Activated T-cell treated with anti-CD3 and anti-CD28 coated beads for 1 hour (primary cell): ENCODE measurements around the gene GRIK3.
"Not testable (repeated sequence)": the region's sequence is repeated elsewhere in the genome, so short reads cannot be mapped to it uniquely, and the experiment has no call there.

Experiments used
- DNase-seq: peaks from one replicate; pipeline ENCODE4 v3.0.0-alpha.2; 2020; ENCODE audit warnings: low read depth

The GRIK3 gene

DNA sequence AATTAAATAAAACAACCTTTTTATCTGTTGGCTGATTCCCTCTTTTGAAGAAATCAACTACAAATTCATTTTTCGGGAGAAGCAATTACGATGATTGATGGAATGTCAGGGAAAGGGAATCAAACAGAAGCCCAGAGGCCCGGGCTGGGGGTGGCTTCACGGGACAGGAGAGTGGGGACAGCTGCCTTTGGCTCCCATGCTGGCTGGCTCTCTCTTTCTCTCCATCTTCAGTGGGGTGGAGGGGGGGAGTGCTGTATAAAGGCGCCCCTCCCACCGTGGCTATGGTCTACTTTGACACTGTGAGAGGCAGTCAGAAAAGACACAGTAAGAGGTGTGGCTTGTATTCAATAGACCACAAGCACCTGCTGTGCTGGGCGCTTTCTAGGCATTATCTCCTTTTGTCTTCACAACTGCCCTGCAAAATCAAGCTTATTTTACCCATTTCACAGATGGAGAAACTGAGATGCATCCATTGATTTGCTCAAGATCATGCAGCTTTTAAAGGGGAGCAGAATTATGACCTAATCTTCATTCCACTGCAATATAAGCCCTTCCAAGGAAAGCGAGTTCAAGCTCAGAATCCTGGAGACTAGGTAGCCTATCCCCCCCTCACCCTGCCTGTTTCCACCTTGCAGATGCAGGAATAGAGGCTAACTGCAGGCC is 92.9 kb downstream of the GRIK3 start:
- no peak for DNase-seq

- no peak for DNase-seq
These were observed 95.5 kb downstream of the GRIK3 start for GRCh38 chr1:36938819-36939218.

- DNase-seq, result no peak
These were observed 96.9 kb downstream of the GRIK3 start for GRCh38 chr1:36937371-36937770.

GRCh38 chr1:36934061-36934460 is 100.3 kb downstream of the GRIK3 start:
- DNase-seq, result no peak

DNA sequence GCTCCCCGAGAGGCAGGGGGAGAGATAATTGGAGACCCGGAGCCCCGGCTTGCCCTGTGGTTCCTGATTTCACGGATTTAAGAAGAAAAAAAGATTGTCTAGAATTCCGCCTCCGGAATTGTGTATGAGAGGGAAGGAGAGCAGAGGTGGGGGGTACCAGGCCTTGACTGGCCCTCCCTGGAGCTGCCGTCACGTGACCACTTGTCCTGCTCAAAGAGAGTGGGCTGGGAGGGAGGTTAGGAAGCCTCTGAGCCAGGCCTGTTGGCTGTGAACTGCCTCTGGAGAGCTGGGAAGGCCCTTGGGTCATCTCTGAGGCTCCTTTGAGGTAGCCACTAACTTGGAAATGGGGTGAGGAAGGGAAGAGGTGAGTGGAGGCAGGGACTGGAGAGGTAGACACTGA is 106.5 kb downstream of the GRIK3 start:
- no peak for DNase-seq

DNA sequence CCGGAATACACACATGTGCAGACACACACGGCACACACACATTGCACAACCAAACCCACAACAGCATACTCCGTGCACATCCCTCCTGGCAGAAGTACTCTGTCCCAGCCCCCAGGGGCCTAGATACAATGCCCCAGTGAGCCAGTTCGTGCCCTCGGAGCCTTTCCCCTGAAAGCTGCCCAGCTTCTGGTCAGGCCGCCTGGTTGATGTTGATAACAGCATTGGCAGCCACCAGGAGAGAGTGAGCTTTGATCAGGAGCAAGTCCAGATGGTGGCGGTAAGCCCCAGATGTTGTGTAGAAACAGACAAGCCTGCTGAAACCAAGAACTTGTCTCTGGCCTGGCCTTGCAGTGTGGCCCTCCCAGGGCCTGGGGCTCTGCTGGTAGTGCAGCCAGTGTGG is 109.1 kb downstream of the GRIK3 start:
- no peak for DNase-seq

GRCh38 chr1:36924282-36924811 is 110.0 kb downstream of the GRIK3 start:
- no peak for DNase-seq

DNA sequence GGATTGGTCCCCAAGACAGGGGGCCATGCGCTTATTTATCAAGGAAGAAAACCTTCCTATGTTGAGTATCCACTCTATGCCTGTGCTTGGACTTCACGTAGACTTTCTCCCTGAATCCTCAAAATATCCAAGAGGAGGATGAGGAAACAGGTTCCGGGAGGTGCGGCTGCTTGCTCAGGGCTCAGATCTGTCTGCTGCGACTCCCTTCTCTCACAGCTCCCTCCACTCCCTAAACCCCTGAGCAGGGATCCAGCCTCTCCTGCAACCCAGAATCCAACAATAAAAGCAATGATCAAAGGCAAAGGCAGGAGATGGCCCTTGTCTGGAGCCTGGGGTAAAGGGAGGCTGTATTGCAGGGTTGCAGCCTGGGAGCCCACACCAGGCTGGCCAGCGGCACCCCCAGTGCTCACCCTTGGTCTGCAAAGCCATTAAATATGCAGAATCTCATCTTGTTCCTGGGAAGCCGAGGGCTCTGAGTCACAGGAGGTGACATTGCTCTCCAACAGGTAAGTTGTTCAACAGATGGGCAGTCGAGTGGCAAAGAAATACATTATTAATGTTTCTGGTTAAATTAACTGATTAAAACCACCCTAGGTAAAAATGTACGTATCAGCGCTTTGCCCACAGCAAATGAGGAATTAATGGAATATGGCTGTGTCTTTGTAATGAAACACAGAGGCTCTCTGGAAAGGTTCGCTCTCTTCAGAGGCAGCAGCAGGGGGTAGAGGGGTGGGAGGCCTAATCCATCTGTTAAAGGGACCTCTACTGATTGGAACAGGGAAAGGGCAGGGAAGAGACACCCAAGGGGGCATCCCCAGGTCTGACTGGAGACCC is 111.5 kb downstream of the GRIK3 start:
- no peak for DNase-seq

DNA sequence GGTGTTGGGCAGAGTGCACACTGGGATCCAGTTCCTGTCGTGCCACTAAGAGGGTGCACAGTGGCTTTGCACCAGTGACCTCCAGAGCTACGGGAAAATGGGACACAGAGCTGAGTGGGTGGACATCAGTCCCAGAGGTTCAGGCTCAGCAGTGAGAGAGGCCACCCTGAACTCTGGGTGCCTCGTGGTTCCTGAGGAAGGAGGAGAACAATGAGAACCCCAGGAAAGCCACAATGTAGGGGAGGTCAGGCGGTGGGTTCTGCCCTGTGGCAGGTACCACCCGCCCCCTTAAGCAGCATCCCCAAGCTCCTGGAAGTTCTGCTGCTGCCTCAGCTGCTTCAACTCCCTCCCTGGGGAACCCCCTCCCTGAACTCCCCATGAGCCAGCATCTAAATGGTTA is 112.2 kb downstream of the GRIK3 start:
- no peak for DNase-seq

GRCh38 chr1:36920801-36921405 is 113.4 kb downstream of the GRIK3 start:
- no peak for DNase-seq

GRCh38 chr1:36920371-36920770 is 113.9 kb downstream of the GRIK3 start:
- no peak for DNase-seq

DNA sequence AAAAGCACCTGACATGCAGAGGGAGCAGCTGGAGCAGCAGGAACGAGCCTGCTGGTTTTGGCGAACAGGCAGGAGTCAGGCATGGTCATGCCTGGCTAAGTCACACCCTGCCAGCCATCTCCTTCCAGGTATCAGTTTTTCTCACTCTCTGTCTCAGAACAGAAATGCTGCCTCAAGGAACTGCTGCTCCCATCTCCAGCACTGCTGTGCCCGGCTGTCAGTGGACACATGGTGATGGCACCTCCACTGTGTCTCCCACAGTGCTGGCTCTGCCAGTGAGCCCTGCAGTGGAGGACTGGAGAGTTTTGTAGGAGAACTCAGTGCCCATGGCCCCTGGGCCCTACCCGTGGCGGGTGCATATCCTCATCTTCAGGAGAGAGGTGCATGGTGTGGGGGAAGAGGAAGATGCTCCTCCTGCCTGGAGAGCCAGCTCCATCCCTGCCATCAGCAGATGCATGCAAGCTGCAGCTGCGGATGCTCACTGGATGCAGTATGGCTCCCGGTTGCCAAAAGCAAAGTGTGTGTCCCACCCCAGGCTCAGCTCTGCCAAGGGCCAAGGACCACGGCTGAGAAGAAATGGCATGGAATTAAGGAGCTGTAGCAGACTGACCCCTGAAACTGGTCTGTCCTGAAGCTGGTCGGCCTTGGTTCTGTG is 114.7 kb downstream of the GRIK3 start:
- no peak for DNase-seq

DNA sequence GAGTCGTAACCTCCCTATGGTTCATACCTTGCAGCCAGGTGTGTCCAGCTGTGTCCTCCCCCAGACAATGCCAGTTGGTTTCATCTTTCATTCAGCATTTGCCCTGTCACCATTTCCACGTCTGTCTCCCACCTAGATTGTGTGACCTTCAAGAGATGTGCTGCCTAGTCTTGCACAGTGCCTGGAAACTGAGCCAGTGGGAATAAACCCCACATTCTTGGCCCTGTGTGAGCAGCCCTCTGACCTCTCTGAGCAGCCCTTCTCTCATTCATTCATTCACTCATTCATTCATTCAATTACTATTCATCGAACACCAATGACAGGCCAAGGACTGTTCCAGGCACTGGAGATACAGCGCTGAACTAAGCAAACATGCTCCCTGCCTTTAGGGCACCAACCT is 115.7 kb downstream of the GRIK3 start:
- no peak for DNase-seq

DNA sequence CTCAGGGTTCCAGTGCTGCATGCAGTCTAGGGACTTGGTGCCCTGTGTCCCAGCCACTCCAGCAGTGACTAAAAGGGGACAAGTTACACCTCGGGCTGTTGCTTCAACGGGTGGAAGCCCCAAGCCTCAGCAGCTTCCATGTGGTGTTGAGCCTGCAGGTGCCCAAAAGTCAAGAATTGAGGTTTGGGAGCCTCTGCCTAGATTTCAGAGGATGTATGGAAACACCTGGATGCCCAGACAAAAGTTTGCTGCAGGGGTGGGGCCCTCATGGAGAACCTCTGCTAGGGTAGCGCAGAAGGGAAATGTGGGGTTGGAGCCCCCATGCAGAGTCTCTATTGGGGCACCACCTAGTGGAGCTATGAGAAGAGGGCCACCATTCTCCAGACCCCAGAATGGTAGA is 117.8 kb downstream of the GRIK3 start:
- DNase-seq, result not testable (repeated sequence)

GRCh38 chr1:36913484-36914060 is 120.7 kb downstream of the GRIK3 start:
- no peak for DNase-seq

GRCh38 chr1:36913016-36913415 is 121.3 kb downstream of the GRIK3 start:
- no peak for DNase-seq

GRCh38 chr1:36912365-36912865 is 121.9 kb downstream of the GRIK3 start:
- no peak for DNase-seq

GRCh38 chr1:36911561-36912364 is 122.6 kb downstream of the GRIK3 start:
- no peak for DNase-seq

- no peak for DNase-seq
These were observed 123.3 kb downstream of the GRIK3 start for GRCh38 chr1:36910886-36911540.

DNA sequence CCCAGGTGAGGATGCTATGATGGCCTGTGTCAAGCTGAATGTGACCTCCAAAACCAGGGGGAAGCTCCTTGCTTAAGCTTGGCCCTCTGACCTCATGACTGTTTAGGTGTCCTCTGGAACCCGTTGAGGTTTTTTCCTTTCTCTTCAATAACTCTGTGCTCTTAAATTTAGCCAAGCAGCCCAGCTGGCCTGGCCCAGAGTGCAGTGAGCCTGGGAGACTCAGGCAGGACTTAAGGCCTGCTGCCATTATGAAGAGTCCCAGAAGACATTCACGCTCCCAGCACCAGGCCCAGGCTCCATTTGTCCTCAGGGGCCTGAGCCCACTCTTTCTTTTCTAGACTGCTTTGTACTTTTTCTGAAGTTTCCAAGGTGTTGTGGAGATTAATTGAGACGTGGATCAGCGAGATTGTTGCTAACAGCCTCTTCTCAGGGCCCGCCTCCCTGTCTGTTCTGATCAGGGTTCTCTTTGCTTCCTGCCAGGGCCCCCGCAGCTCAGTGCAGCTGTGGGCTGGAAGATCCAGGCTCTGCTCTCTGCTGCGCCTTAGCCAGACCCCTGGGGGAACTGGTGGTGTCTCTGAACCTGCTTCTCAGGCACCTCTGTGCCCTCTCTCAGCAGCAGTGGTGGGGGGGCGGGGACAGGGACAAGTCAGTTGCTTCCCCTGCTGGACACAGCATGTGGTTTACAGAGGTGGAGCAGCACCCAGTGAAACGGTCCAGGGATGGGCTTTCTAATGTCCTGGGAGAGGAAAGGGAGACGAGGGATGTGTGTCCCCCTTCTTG is 124.2 kb downstream of the GRIK3 start:
- no peak for DNase-seq
